Measurements from ENCODE around the gene XAF1.
A peak's percentile ranks its signal among the peaks of the same experiment; 100 is the strongest.
"Not testable (repeated sequence)": the region's sequence is repeated elsewhere in the genome, so short reads cannot be mapped to it uniquely, and the experiment has no call there.

Gene XAF1, protein sequence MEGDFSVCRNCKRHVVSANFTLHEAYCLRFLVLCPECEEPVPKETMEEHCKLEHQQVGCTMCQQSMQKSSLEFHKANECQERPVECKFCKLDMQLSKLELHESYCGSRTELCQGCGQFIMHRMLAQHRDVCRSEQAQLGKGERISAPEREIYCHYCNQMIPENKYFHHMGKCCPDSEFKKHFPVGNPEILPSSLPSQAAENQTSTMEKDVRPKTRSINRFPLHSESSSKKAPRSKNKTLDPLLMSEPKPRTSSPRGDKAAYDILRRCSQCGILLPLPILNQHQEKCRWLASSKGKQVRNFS

GRCh38 chr17:6755731-6756184, at the start of gene XAF1:
Gene XAF1, plus strand, starts transcription at chr17:6756046. Its CDS starts 33 bp downstream, at chr17:6756079.
- peak; percentile 74 for DNase-seq (ENCODE audit: low read depth)

GRCh38 chr17:6706499-6706898, 49.3 kb upstream of the XAF1 start:
- DNase-seq (ENCODE audit: low read depth), result no peak

- DNase-seq (ENCODE audit: low read depth), result no peak
Observed at GRCh38 chr17:6706996-6707395, 48.9 kb upstream of the XAF1 start.

DNA sequence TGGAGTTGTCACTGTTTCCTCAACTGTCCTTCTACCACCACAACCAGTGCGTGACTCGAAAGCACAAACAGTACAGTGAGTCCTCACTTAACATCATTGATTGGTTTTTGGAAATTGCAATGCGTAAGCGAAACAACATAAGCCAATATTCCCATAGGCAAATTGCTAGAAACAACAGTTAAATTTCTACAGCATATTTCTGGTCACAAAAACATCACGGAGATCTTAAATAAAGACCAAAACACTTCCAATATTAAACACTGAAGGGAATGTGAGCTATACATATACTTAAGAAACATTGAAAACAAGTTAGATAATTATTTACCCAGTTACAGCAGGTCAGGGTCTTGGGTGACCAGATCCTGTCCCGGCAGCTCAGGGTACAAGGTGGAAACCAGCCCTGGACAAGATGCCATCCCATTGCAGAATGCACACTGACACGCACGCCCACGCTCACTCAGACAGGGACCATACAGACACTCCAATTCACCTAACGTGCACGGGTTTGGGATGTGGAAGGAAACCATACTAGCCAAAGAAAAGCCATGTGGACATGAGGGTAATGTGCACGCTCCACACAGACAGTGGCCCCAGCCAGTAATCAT, 47.4 kb upstream of the XAF1 start:
- DNase-seq (ENCODE audit: low read depth), result no peak

GRCh38 chr17:6710317-6710716, 45.5 kb upstream of the XAF1 start:
- no peak for DNase-seq (ENCODE audit: low read depth)

GRCh38 chr17:6711081-6711674, 44.7 kb upstream of the XAF1 start:
- DNase-seq (ENCODE audit: low read depth), result no peak

GRCh38 chr17:6711681-6712057, 44.2 kb upstream of the XAF1 start:
- DNase-seq (ENCODE audit: low read depth), result no peak

GRCh38 chr17:6712058-6712853, 43.6 kb upstream of the XAF1 start:
- DNase-seq (ENCODE audit: low read depth), result peak; percentile 8

DNA sequence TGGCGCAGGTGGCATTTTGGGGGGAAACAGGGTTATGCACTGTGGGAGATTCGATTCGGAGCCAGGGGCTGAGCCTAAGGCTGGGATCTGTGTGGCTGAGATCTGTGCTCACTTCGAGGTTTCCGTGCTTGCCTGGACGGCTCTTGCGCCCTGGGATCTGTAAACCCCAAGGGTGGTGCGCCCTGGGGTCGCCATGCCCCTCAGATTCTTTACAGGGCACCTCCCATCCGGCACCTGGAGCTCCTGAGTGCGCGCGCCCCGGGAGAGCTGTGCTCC, 43.1 kb upstream of the XAF1 start:
- no peak for DNase-seq (ENCODE audit: low read depth)

DNA sequence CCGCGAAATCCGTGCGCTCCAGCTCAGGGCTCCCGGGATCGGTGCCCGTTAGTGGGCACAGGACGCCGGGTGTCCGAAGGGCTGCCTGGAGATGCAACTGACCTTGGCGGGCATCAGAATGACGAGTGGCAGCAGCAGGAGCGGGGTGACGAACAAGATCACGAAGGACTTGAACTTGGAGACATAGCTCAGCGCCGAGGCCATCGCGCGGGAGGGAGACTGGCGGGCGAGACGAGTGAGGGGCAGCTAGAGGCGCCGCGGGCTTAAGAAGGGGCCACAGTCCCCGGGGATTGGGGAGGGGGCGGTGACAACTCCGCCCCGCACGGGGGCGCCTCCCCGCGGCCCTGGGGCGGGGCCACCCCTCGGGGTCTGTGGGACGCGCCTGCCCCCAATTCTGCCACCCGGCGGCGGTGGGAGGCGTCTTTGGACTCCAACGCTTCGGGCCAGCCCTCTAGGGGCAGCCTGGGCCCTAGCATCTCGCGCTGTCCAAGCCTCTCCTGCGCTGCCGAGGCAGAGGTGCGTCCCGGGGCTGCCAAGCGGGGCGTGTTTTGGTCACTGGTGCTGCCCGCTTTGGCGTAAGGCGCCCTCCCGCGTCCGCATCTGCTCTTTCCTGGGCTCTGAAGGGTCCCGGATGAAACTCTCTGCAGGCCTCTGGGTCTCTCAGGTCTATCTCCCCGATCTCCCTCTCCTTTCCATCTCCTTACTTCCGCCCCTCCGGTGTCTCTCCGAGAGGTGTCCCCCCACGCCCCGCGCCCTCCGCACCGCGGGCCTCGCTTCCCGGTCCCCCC, 42.5 kb upstream of the XAF1 start, which contains the start of gene SLC13A5:
Gene SLC13A5 (minus strand): TSS at position 240 of the 788 bp plus-strand sequence. CDS start 36 bp downstream, at position 204.
- DNase-seq (ENCODE audit: low read depth), result peak; percentile 10

DNA sequence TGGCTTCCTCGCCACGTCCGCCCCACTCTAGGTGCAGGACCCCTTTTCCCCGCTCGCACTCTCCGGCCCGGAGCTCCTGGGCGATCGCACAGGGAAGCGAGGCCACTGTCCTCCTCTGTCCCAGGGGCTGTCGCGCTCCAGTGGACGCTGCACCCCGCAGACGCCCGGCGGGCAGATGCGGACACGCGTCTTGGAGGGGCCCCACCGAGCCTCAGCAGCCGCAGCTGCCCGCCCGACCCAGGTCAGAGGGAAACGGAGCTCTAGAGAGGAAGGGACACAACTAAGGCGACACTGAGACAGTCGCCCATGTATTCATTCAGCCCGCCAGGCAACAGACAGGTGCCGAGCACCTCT, 42.0 kb upstream of the XAF1 start:
- DNase-seq (ENCODE audit: low read depth), result no peak

DNA sequence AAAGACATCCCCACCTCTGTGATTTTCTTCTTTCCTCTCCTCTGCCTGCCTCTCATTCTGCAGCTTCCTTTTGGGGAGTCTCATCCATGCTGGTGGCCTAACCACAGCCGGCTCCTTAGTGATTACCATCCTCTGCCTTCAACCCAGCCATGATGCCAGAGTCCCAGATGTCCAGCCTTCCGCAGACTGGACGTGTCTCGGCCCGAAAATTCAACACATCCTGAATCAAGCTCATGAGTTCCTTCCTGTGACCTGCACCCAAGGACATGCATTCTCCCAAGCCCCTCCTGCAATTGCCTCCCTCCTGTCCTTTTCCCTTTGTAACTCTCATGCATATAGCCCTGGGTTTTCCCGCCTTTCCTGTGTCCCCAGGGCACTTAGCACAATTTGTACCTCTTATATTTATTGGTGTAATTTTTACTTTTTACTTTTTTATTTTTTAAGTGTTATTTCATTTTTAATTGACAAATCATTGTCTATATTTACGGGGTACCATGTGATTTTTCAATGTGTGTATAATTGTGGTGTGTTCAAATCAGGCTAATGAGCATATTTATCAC, 41.5 kb upstream of the XAF1 start:
- DNase-seq (ENCODE audit: low read depth), result no peak

DNA sequence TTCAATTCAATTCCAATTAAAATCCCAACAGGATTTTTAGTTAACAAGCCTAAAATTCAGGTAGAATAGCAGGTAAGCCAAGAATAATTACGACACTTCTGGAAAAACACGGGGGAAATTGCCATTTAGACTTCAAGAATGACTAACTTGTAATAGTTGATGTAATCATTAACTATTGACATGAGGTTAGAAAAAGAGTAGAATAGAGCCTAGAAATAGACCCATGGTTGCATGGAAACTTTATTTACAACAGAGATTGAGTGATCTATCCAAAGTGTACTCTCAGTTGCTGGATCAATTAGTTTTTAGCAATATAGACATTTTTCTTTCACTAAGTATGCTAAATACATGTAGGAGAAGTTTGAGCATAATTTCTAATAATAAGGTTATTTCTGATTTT, 39.1 kb upstream of the XAF1 start:
- no peak for DNase-seq (ENCODE audit: low read depth)

GRCh38 chr17:6721744-6722143, 34.1 kb upstream of the XAF1 start:
- DNase-seq (ENCODE audit: low read depth), result no peak

- no peak for DNase-seq (ENCODE audit: low read depth)
Observed at GRCh38 chr17:6724009-6724408, 31.8 kb upstream of the XAF1 start.

GRCh38 chr17:6729531-6729930, 26.3 kb upstream of the XAF1 start:
- DNase-seq (ENCODE audit: low read depth), result no peak

DNA sequence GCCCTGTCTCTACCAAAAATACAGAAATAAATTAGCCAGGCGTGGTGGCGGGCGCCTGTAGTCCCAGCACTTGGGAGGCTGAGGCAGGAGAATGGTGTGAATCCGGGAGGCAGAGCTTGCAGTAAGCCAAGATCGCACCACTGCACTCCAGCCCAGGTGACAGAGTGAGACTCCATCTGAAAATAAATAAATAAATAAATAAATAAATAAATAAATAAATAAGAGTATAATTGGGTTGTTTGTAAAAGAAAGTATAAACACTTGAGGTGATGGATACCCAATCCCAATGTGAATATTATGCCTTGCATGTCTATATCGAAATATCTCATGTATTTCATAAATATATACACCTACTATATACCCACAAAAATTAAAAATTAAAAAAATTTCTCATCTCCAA, 9.2 kb upstream of the XAF1 start:
- DNase-seq (ENCODE audit: low read depth), result not testable (repeated sequence)

- no peak for DNase-seq (ENCODE audit: low read depth)
Observed at GRCh38 chr17:6748617-6749016, 7.2 kb upstream of the XAF1 start.

DNA sequence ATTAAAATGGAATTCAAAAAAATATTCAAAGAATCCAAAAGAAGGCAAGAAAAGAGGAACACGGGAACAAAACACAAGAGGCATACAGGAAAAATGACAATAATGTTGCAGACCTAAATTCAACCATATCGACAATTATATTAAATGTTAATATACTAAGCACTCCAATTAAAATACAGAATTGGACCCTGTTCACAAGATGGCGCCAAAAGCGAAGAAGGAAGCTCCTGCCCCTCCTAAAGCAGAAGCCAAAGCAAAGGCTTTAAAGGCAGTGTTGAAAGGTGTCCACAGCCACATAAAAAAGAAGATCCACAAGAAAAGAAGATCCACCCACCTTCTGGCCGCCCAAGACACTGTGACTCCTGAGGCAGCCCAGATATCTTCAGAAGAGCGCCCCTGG, 6.3 kb upstream of the XAF1 start:
- DNase-seq (ENCODE audit: low read depth), result no peak

DNA sequence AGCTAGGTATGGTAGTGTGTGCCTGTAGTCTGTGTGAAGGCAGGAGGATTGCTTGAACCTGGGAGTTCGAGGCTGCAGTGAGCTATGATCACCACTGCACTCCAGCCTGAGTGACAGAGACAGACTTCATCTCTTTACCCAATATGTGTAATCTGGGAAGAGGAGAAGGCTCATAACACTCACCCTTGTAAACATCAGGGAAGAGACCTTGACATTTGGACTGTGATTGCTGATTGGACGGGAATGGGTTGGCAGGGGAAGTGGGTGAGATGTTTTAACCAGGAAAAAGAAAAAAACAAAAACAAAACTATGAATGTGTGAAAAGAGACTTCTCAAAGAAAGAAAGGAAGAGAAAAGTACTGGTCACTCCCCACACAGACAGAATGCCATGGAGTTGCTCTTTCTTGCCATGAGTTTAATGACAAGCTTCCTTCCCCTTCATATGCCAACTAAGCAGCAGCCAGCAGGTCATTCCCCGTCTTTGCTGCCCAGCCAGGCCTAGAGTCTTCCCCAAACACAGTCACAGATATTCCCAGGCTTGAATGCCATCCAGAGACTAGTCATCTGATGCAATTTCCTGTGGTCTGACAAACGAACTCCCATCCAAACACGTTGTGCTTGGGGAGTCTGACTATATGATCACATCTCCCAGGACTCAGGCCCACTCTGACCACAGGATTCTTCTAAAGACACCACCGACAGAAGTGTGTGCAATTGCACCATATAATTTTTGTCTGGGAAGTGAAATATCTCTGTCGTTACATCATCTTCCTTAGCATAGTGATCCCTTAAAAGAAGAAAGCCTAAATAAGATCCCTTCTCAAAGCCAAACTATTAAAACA, 3.6 kb upstream of the XAF1 start:
- DNase-seq (ENCODE audit: low read depth), result peak; percentile 100

DNA sequence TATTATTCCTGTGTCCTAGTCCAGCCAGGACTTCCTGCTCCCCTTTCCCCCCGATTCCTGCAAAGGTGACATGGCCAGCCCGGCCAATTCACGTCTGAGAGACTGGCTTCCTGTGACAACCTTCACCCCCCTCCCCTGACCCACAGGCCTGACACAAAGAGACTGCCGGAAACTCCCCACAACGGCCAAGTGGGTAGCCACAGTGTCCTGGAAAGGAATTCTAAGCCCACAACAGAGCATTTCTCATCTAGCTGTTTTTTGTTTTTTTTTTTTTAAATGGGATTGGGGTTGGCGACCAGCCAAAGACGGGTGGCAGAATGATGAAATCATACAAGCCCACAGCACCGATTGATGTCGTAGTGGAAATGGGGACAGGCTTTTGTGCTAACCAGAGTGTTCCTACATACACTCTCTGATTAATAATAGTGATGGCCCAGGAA, 2.8 kb upstream of the XAF1 start:
- DNase-seq (ENCODE audit: low read depth), result peak; percentile 87
